A673 (cell line): Measurements from ENCODE around the gene DVL1. TPM values are rescaled to one million over a fixed set of nuclear protein-coding genes. Genes with fewer than 3 reads are reported as not detected.

ENCODE experiments used
- BruUV-seq: library from RNA; stranded (reverse); fragments of 400-500 nt; replicated peaks from 2 replicates; lab custom pipeline; 2021; lab: Mats Ljungman, UMichigan
- CTCF ChIA-PET: fragments of 300-600 bp; sonication (Branson Sonifier 250); formaldehyde crosslinking; loops from one replicate; lab custom pipeline; 2022; ENCODE audit warnings: antibody characterized with exemption; lab: Charles Lee
- POLR2A ChIA-PET: fragments of 300-600 bp; sonication (Branson Sonifier 250); formaldehyde crosslinking; loops from one replicate; lab custom pipeline; 2022; ENCODE audit warnings: antibody characterized with exemption; ENCODE audit not compliant: low non-redundant PET; lab: Charles Lee
- DNase-seq: peaks from one replicate; pipeline ENCODE4 v3.0.0-alpha.2; 2015; ENCODE audit warnings: low spot score
- H3K27ac ChIP-seq: fragments of 200-600 bp; sonication (generic); 2 replicates; pipeline ENCODE4 v1.5.1; 2016; ENCODE audit warnings: mixed run types, low read depth, mild to moderate bottlenecking, mixed read lengths, antibody characterized with exemption, low read length; ENCODE audit not compliant: poor library complexity, severe bottlenecking
- H3K27me3 ChIP-seq: fragments of 200-600 bp; sonication (generic); replicated peaks from 2 replicates; pipeline ENCODE4 v1.6.1; 2017; ENCODE audit warnings: mixed run types, low read depth, mild to moderate bottlenecking, mixed read lengths, antibody characterized with exemption, low read length; ENCODE audit not compliant: insufficient read depth, poor library complexity
- H3K36me3 ChIP-seq: fragments of 200-600 bp; sonication (generic); 2 replicates; pipeline ENCODE4 v1.6.1; 2016; ENCODE audit warnings: mixed run types, mild to moderate bottlenecking, mixed read lengths, antibody characterized with exemption, low read length; ENCODE audit not compliant: insufficient read depth, poor library complexity, severe bottlenecking
- H3K4me1 ChIP-seq: fragments of 200-600 bp; sonication (generic); 2 replicates; pipeline ENCODE4 v1.6.1; 2017; ENCODE audit warnings: mixed run types, mild to moderate bottlenecking, mixed read lengths, antibody characterized with exemption, low read length; ENCODE audit not compliant: insufficient read depth, poor library complexity, severe bottlenecking
- H3K4me3 ChIP-seq: fragments of 200-600 bp; sonication (generic); 2 replicates; pipeline ENCODE4 v1.5.1; 2016; ENCODE audit warnings: low read depth, mixed run types, mild to moderate bottlenecking, mixed read lengths, low read length; ENCODE audit not compliant: poor library complexity, severe bottlenecking
- H3K9me3 ChIP-seq: fragments of 200-600 bp; sonication (generic); 2 replicates; pipeline ENCODE4 v1.6.1; 2016; ENCODE audit warnings: mixed run types, low read depth, mild to moderate bottlenecking, mixed read lengths, antibody characterized with exemption, low read length; ENCODE audit not compliant: poor library complexity, severe bottlenecking
- EZH2 ChIP-seq: fragments of 200-600 bp; sonication (generic); IDR thresholded peaks from 2 replicates; pipeline ENCODE4 v1.6.1; 2017; ENCODE audit warnings: borderline replicate concordance, low read depth, mild to moderate bottlenecking, mixed read lengths, antibody characterized with exemption, low read length; ENCODE audit not compliant: poor library complexity, severe bottlenecking
- intact Hi-C: fragments of 100-400 bp; cut with micrococcal nuclease; formaldehyde crosslinking; loops from one replicate; pipeline ENCODE4 v1.10.0; 2022; ENCODE audit not compliant: unreplicated experiment
- total RNA-seq: library from RNA; stranded (reverse); gene quantifications from 2 replicates; pipeline ENCODE4 v1.2.3, GENCODE V29; 2021
- TF ChIP-seq, protein P1 (sequence below): fragments of 300-800, 200-600 bp; sonication (generic); conservative IDR thresholded peaks from 2 replicates; pipeline ENCODE4 v1.5.1; 2017; ENCODE audit warnings: low read depth, mild to moderate bottlenecking, antibody characterized with exemption, low read length, moderate library complexity, mixed read lengths

Gene DVL1
- total RNA-seq, 1 experiment from 2014 or later, result 48.0 TPM

- ChIA-PET POLR2A (no interaction called here), CTCF (no interaction called here)
- TF ChIP-seq EZH2, result no peak
- TF ChIP-seq, protein P1, sequence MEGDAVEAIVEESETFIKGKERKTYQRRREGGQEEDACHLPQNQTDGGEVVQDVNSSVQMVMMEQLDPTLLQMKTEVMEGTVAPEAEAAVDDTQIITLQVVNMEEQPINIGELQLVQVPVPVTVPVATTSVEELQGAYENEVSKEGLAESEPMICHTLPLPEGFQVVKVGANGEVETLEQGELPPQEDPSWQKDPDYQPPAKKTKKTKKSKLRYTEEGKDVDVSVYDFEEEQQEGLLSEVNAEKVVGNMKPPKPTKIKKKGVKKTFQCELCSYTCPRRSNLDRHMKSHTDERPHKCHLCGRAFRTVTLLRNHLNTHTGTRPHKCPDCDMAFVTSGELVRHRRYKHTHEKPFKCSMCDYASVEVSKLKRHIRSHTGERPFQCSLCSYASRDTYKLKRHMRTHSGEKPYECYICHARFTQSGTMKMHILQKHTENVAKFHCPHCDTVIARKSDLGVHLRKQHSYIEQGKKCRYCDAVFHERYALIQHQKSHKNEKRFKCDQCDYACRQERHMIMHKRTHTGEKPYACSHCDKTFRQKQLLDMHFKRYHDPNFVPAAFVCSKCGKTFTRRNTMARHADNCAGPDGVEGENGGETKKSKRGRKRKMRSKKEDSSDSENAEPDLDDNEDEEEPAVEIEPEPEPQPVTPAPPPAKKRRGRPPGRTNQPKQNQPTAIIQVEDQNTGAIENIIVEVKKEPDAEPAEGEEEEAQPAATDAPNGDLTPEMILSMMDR, result no peak
- peak overlapping the region; percentile 88 for H3K4me3 ChIP-seq
- peaks cover 39% of the 10 kb centered on the region for H3K4me1 ChIP-seq
- no peaks in the 10 kb centered on the region for H3K27me3 ChIP-seq
- BruUV-seq, result no TSS peak
- peaks cover 6% of the 10 kb centered on the region for H3K36me3 ChIP-seq
- DNase-seq, result no peak
- intact Hi-C loops, result loop anchor here (5.0 to 10.0 kb wide), 2 partner anchors 184 to 282 kb away; partner anchors contain the start of gene AGRN
- no peaks in the 10 kb centered on the region for H3K9me3 ChIP-seq
- peak overlapping the region; percentile 74 for H3K27ac ChIP-seq
Observed at GRCh38 chr1:1306661-1307260, 42.5 kb downstream of the DVL1 start.

DNA sequence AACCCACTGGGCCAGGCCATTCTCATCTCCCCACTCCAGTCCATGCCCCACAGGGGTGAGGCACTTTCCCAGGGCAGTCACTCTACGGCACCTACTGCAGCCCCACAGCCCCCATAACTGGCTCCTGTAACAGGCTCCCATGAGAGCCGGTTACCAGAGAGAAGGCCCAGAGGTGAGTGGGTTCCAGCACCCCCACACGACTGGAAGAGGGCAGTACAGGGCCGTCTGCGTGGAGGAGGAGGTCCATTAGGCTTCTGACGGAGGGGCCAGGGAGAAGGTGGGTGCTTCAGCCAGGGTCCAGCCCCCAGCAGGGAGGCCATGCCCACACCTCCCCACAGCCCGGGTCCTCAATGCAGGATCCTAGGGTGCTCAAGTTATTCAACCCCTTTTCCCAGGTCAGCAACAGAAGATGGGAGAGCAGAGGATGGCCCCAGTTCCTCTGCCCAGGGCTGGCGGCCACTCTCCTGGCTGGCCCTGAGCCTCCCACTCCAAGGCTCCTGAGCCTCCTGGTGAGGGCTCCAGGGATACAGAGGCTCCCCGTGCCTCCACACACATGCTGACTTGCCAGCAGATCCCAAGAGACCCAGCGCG is 43.1 kb downstream of the DVL1 start:
- no peaks in the 10 kb centered on the region for H3K36me3 ChIP-seq
- peak; percentile 67 for DNase-seq
- H3K27ac ChIP-seq, result peak overlapping the region; percentile 89
- H3K27me3 ChIP-seq, result no peaks in the 10 kb centered on the region
- BruUV-seq, result no TSS peak
- POLR2A ChIA-PET, result no interaction called here
- CTCF ChIA-PET, result no interaction called here
- H3K4me1 ChIP-seq, result peaks cover 39% of the 10 kb centered on the region
- intact Hi-C loops, result loop anchor here (5.0 to 10.0 kb wide), 2 partner anchors 184 to 281 kb away; partner anchors contain the start of gene AGRN
- peak overlapping the region; percentile 88 for H3K4me3 ChIP-seq
- no peaks in the 10 kb centered on the region for H3K9me3 ChIP-seq
- TF ChIP-seq, protein P1, result peak; percentile 39
- no peak for TF ChIP-seq EZH2

DNA sequence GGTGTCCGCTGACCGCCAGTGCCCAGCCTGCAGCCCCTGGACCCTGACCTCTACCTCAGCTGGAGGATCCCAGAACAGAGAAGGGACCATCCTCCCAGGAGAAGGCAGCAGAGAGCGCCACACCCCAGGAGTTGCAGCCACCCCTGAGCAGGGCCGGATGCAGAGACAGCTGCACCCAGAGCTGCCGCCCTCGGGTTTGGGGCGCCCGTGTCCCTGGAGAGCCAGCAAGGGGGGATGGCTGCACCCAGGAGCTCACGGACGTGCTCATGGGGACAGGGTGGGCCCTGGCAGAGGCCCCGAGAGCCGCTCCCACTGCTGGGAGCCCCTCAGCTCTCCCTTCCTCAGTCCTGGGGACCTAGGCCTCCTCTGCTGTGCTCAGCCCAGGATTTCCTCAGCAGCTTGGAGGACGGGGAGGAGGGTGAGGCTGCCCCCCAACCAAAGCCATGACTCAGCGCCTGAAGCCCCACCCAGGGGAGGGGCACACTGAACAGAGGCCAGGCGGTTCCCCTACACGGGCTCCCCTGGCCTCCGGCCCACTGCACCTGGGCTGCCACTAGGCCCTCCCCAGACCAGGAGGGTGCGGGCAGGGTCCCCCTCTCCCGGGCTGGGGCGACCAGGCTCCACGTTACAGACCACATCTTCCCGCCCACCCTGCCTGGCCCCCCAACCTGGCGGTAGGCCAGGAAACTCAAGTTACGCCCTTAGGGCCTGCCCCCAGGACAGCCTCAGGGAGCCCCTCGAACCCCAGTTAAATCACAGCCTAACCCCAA is 43.7 kb downstream of the DVL1 start:
- Histone ChIP-seq H3K4me1 (peaks cover 39% of the 10 kb centered on the region), H3K27ac (peak overlapping the region; percentile 89), H3K27me3 (no peaks in the 10 kb centered on the region), H3K9me3 (no peaks in the 10 kb centered on the region), H3K4me3 (peak overlapping the region; percentile 88), H3K36me3 (no peaks in the 10 kb centered on the region)
- ChIA-PET CTCF (interaction anchor here (0.6 to 1.0 kb wide), 3 partner anchors 183 to 604 kb away, joined by 3 to 5 read pairs (median 3); no protein-coding TSS in a partner anchor), POLR2A (interaction anchor here (0.5 to 0.6 kb wide), 2 partner anchors 124 to 184 kb away, joined by 4 to 5 read pairs; no protein-coding TSS in a partner anchor)
- BruUV-seq, result no TSS peak
- TF ChIP-seq, protein P1, result no peak
- no peak for TF ChIP-seq EZH2
- intact Hi-C loops, result loop anchor here (5.0 to 10.0 kb wide), 2 partner anchors 183 to 281 kb away; partner anchors contain the start of gene AGRN
- DNase-seq, result peak; percentile 90
